Uterus (tissue), 4 donors: ENCODE results near the gene POLA2. TPM values are rescaled to one million over a fixed set of nuclear protein-coding genes. Genes with fewer than 3 reads are reported as not detected.
A peak's percentile ranks its signal among the peaks of the same experiment; 100 is the strongest.
"Not testable (repeated sequence)": the region's sequence is repeated elsewhere in the genome, so short reads cannot be mapped to it uniquely, and the experiment has no call there.

ENCODE experiments used
- DNase-seq, 2 donors: peaks; one replicate each; pipeline ENCODE4 v3.0.0-alpha.2; 2019 to 2020
- H3K27ac ChIP-seq, 2 donors: fragments of 200-600 bp; sonication (generic); 1 replicate in 1 of 2; 2 replicates in 1 of 2; pipeline ENCODE4 v1.5.1; 2016 to 2018
- H3K27me3 ChIP-seq, 2 donors: fragments of 200-600 bp; sonication (generic); one replicate each; pipeline ENCODE4 v1.5.1; 2018 to 2019; ENCODE audit warnings: control low read depth in 1 of 2
- H3K36me3 ChIP-seq, 2 donors: fragments of 200-600 bp; sonication (generic); one replicate each; pipeline ENCODE4 v1.5.1; 2019; ENCODE audit warnings: control low read depth in 1 of 2
- H3K4me1 ChIP-seq, 2 donors: fragments of 200-600 bp; sonication (generic); one replicate each; pipeline ENCODE4 v1.5.1; 2018 to 2019; ENCODE audit warnings: control low read depth in 1 of 2
- H3K4me3 ChIP-seq, 2 donors: fragments of 200-600 bp; sonication (generic); 1 replicate in 1 of 2; 2 replicates in 1 of 2; pipeline ENCODE4 v1.5.1; 2018 to 2019; ENCODE audit warnings: mild to moderate bottlenecking in 1 of 2
- H3K9me3 ChIP-seq, 2 donors: fragments of 200-600 bp; sonication (generic); one replicate each; pipeline ENCODE4 v1.5.1; 2019; ENCODE audit warnings: control low read depth in 1 of 2
- POLR2A ChIP-seq, 2 donors: fragments of 450-650 bp; IDR thresholded peaks; one replicate each; pipeline ENCODE4 v1.6.1; 2016; ENCODE audit warnings: antibody characterized with exemption in 2 of 2, mild to moderate bottlenecking in 1 of 2, moderate library complexity in 1 of 2
- intact Hi-C: fragments of 100-400 bp; cut with DNase I; formaldehyde crosslinking; loops from one replicate; pipeline ENCODE4 v1.15.1; 2023; ENCODE audit warnings: low total_unique reads
- total RNA-seq, 4 donors: library from RNA; depleted of rRNA in 3 of 4; stranded (reverse); fragments of >200 nt in 3 of 4; gene quantifications; one replicate each; pipeline versions ENCODE4 v1.1.0 to v1.2.4, GENCODE V29; 2014 to 2023
- TF ChIP-seq, protein P1 (sequence below), 4 experiments: fragments of 200-600 bp in 2 of 4; fragments of 450-650 bp in 2 of 4; sonication (generic) in 2 of 4; IDR thresholded peaks; one replicate each; pipeline ENCODE4 v1.5.1; 2016 to 2019; ENCODE audit warnings: antibody characterized with exemption in 4 of 4, mild to moderate bottlenecking in 2 of 4, moderate library complexity in 1 of 4
- donor health status: DM: yes; HTN: yes; CAD: no.

The POLA2 gene
- total RNA-seq, 4 donors from 2014 or later: 3.3 to 13.5 (median 7.6) TPM

DNA sequence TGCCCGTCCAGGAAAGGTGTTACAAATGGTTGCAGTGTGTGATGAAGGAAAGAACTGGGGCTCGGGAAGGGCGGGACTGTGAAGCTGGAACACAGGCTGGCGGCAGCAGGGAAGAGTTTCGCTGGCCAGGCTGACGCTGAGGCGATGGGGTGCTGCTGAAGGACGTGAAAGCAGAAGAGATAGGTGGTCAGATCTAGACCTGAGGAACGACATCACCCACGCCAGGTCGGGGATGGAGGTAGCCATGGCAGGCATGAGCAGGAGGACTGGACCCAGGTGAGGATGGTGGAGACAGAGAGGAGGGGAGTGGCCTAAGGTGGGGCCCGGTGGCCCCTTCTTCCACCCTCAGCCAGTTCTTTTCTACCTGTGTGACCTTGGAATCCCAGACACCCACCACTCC lies 62.1 kb downstream of the POLA2 start:
- TF ChIP-seq POLR2A (IDR thresholded peaks at IDR 0.05): no peak
- TF ChIP-seq, protein P1, sequence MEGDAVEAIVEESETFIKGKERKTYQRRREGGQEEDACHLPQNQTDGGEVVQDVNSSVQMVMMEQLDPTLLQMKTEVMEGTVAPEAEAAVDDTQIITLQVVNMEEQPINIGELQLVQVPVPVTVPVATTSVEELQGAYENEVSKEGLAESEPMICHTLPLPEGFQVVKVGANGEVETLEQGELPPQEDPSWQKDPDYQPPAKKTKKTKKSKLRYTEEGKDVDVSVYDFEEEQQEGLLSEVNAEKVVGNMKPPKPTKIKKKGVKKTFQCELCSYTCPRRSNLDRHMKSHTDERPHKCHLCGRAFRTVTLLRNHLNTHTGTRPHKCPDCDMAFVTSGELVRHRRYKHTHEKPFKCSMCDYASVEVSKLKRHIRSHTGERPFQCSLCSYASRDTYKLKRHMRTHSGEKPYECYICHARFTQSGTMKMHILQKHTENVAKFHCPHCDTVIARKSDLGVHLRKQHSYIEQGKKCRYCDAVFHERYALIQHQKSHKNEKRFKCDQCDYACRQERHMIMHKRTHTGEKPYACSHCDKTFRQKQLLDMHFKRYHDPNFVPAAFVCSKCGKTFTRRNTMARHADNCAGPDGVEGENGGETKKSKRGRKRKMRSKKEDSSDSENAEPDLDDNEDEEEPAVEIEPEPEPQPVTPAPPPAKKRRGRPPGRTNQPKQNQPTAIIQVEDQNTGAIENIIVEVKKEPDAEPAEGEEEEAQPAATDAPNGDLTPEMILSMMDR (IDR thresholded peaks at IDR 0.05): no peak
- Histone ChIP-seq H3K9me3 (no peaks in the 10 kb centered on the region), H3K36me3 (no peaks in the 10 kb centered on the region), H3K4me1 (peaks cover 0 to 8% of the 10 kb centered on the region in 2 donors), H3K27me3 (no peaks in the 10 kb centered on the region), H3K4me3 (no peak overlapping the region), H3K27ac (no peak overlapping the region)
- no peak for DNase-seq
- intact Hi-C loops: no loop called here

DNA sequence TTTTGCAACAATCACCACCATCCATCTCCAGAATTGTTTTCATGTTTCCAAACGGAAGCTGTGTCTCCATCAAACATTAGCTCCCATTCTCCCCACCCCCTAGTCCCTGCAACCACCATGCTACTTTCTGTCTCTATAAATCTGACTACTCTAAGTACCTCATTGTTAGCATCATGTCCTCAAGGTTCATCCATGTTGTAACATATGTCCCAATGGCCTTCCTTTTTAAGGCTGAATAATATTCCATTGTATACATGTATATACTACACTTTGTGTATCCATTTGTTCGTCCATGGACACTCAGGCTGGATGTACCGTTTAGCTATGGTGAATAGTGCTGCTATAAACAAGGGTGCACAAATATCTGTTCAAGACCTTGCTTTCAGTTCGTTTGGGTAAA lies 63.7 kb downstream of the POLA2 start:
- H3K4me3 ChIP-seq: no peak overlapping the region
- TF ChIP-seq POLR2A (IDR thresholded peaks at IDR 0.05): no peak
- DNase-seq: no peak
- H3K27ac ChIP-seq: no peak overlapping the region
- intact Hi-C loops: no loop called here
- no peaks in the 10 kb centered on the region for H3K36me3 ChIP-seq
- peaks cover 0 to 8% of the 10 kb centered on the region in 2 donors for H3K4me1 ChIP-seq
- no peaks in the 10 kb centered on the region for H3K27me3 ChIP-seq
- no peaks in the 10 kb centered on the region for H3K9me3 ChIP-seq

DNA sequence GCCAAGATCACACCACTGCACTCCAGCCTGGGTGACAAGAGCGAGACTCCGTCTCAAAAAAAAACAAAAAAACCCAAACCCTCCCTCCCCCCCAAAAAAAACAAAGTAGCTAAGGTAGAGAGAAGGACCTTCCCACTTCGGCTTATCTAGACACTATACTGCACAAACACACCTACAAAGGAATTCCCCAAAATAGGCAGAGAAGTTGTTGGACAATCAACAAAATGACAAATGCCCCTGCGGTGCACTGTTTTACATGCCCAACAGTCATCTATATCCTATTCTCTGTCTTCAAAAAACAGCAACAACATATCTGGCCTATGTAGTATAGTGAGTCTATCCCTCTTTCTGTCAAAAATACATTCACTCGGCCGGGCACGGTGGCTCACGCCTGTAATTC lies 65.3 kb downstream of the POLA2 start:
- H3K4me1 ChIP-seq: no peaks in the 10 kb centered on the region
- intact Hi-C loops: no loop called here

DNA sequence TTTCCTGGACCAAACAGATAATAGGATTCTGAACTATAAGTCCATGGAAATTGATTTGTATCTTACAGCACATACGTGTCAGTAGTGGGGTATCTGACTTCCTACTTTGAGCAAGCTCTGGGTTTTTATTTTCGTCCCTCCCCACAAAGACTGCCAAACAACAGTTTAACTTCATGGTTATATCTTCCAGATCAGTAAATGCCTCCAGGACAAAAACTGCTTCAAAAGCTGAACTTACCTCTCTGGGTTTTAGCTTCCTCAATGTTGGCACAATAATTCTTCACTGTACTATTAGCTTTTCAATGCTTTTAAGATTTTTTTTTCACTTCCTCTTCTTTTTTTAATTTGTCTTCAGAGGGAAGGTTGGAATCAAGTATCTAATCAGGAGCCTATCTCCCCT lies 67.7 kb downstream of the POLA2 start:
- Histone ChIP-seq H3K27me3 (no peaks in the 10 kb centered on the region), H3K4me1 (no peaks in the 10 kb centered on the region), H3K4me3 (no peak overlapping the region), H3K36me3 (no peaks in the 10 kb centered on the region), H3K27ac (peak overlapping the region in 1 of 2 donors; percentile 34), H3K9me3 (no peaks in the 10 kb centered on the region)
- no peak for DNase-seq
- TF ChIP-seq, protein P1 (IDR thresholded peaks at IDR 0.05): no peak
- TF ChIP-seq POLR2A (IDR thresholded peaks at IDR 0.05): no peak
- intact Hi-C loops: no loop called here

More for the DNA sequence above, 65.3 kb downstream of the POLA2 start:
- H3K27ac ChIP-seq: no peak overlapping the region
- H3K36me3 ChIP-seq: no peaks in the 10 kb centered on the region
- no peak for DNase-seq
- no peak for TF ChIP-seq POLR2A (IDR thresholded peaks at IDR 0.05)
- TF ChIP-seq, protein P1 (IDR thresholded peaks at IDR 0.05): no peak
- H3K9me3 ChIP-seq: no peaks in the 10 kb centered on the region
- no peak overlapping the region for H3K4me3 ChIP-seq
- H3K27me3 ChIP-seq: no peaks in the 10 kb centered on the region

DNA sequence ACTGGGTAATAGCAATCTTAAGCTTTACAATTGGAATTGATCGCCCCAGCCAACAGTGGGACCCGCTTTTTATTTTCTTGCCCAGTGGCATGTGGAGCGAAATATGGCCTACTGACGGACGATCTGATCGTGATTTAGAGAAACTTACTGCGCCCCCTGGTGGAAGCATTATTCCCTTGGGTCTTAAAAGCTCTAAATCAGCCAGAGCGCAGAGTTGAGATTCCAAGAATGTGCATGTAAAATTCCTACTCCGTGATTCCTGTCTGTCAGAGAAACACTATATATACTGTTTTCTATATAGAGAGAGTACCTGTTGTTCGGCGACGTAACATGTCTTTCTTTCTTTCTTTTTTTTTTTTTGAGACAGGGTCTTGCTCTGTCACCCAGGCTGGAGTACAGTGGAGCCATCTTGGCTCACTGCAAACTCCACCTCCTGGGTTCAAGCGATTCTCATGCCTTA lies 68.2 kb downstream of the POLA2 start:
- H3K27me3 ChIP-seq: no peaks in the 10 kb centered on the region
- H3K4me3 ChIP-seq: no peak overlapping the region
- TF ChIP-seq, protein P1 (IDR thresholded peaks at IDR 0.05): peak; percentile 77 to 87 (median 82)
- no peak for TF ChIP-seq POLR2A (IDR thresholded peaks at IDR 0.05)
- H3K27ac ChIP-seq: peak overlapping the region in 1 of 2 donors; percentile 34
- intact Hi-C loops: no loop called here
- DNase-seq: peak; percentile 82 to 96
- no peaks in the 10 kb centered on the region for H3K9me3 ChIP-seq
- no peaks in the 10 kb centered on the region for H3K36me3 ChIP-seq
- peaks cover 0 to 1% of the 10 kb centered on the region in 2 donors for H3K4me1 ChIP-seq

DNA sequence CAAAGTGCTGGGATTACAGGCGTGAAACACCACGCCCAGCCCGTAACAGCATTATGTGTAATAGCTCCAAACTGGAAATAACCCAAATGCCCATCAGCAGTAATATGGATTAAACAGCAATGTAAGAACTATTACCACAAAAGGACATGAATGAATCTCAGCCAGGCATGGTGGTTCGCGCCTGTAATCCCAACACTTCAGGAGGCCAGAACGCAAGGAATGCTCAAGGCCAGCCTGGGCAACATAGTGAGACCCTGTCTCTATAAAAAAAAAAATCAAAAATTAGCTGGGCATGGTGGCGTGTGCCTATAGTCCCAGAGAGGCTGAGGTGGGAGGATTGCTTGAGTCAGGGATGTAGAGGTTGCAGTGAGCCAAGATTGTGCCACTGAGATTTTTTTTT lies 68.8 kb downstream of the POLA2 start:
- TF ChIP-seq POLR2A (IDR thresholded peaks at IDR 0.05): no peak
- TF ChIP-seq, protein P1 (IDR thresholded peaks at IDR 0.05): no peak
- Histone ChIP-seq H3K4me1 (peaks cover 0 to 6% of the 10 kb centered on the region in 2 donors), H3K4me3 (no peak overlapping the region), H3K27me3 (no peaks in the 10 kb centered on the region), H3K9me3 (no peaks in the 10 kb centered on the region), H3K36me3 (no peaks in the 10 kb centered on the region), H3K27ac (no peak overlapping the region)
- no peak for DNase-seq
- intact Hi-C loops: no loop called here

DNA sequence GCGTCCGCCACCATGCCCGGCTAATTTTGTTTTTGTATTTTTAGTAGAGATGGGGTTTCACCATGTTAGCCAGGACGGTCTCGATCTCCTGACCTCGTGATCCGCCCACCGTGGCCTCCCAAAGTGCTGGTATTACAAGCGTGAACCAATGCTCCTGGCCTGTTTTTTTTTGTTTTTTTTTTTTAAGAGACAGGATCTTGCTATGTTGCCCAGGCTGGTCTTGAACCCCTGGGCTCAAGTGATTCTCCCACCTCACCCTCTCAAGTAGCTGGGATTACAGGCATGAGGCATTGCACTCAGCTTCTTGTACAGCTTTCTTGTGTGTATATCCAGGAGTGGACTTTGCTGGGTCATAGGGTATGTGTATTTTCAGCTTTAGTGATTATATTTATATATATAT lies 70.8 kb downstream of the POLA2 start:
- H3K9me3 ChIP-seq, DNase-seq, H3K27ac ChIP-seq, H3K27me3 ChIP-seq, H3K36me3 ChIP-seq, intact Hi-C loops, H3K4me3 ChIP-seq, H3K4me1 ChIP-seq: not testable (repeated sequence)
